NCI-H524 (cell line): Measurements from ENCODE around the gene BRPF1.

Experiments
- DNase-seq, 2 experiments: peaks; one replicate each; lab custom pipeline; 2025; lab: John Stamatoyannopoulos, UW

BRPF1 gene

DNA sequence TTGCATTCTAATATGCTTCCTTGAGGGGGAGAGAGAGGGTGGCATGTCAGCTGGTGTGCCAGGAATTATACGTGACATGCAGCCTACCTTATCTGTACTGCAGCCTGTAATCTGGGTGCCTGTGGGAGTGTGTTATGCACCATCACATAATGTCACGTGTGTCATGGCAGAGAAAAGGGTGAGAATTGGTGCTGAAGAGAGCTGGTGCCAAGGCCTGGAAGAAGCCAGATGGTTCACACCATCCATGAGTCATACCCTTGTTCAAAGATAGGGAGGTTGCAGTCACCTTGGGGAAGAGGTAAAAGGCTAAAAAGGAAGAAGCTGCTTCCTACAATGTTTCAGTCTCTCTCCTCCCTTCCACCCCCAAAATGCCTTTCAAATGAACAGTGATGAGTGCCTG is 5.3 kb downstream of the BRPF1 start:
- no peak for DNase-seq

DNA sequence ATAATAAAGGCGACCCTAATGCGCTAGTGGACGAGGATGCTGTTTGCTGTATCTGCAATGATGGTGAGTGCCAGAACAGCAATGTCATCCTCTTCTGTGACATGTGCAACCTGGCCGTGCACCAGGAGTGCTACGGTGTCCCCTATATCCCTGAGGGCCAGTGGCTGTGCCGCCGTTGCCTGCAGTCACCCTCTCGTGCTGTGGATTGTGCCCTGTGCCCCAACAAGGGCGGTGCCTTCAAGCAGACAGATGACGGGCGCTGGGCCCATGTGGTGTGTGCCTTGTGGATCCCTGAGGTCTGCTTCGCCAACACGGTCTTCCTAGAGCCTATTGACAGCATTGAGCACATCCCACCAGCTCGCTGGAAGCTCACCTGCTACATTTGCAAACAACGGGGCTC is 7.6 kb downstream of the BRPF1 start:
- DNase-seq: no peak

DNA sequence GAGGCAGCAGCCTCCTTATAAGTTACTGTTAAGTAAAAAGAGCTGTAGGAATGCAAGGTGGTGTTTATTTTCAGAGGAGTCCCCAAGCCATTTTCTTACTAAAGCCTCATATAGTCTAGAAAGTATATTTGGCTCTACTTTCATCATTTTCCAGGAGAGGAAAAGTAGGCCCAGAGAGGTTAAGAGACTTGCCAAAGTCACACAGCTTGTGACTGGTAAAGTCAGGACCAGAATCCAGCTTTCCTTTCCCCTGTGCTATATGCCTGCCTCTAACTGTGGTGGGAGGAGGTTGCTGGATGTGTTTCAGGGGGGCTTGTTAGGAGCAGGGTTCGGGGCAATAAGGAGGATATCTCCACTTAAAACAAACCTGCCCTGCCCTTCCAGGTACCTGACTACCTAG is 11.0 kb downstream of the BRPF1 start:
- DNase-seq: no peak

DNA sequence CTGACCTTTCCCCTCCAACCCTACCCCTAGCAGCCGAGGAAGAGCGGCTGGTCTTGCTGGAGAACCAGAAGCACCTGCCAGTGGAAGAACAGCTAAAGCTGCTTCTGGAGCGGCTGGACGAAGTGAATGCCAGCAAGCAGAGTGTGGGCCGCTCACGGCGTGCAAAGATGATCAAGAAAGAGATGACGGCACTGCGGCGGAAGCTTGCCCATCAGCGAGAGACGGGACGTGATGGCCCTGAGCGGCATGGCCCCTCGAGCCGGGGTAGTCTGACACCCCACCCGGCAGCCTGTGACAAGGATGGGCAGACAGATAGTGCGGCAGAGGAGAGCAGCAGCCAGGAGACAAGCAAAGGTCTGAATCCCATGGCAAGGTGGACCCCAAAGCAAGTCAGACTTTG is 12.0 kb downstream of the BRPF1 start:
- DNase-seq: no peak

DNA sequence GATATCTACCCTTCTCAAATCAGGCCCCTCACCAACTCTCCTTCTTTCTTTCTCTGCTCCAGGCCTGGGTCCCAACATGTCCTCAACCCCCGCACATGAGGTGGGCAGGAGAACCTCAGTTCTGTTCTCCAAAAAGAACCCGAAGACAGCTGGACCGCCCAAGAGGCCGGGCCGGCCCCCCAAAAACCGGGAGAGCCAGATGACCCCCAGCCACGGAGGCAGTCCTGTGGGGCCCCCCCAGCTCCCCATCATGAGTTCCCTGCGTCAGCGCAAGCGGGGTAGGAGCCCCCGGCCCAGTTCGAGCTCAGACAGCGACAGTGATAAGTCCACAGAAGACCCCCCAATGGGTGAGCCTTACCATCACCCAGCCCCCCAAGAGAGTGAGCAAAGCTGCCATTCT is 12.6 kb downstream of the BRPF1 start:
- no peak for DNase-seq

DNA sequence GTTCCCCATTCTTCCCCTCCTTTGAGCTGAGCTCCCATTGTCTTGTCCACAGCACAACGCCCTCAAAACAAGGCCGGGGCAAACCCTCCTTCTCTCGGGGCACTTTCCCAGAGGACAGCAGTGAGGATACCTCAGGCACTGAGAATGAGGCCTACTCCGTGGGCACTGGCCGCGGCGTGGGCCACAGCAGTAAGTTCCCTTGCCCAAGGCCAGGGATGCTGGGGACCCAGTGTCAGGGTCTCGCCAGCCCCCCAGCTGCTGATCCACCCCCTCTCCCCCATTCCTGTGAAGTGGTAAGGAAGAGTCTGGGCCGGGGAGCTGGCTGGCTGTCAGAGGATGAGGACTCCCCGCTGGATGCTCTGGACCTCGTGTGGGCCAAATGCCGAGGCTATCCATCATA is 14.0 kb downstream of the BRPF1 start:
- DNase-seq: no peak

DNA sequence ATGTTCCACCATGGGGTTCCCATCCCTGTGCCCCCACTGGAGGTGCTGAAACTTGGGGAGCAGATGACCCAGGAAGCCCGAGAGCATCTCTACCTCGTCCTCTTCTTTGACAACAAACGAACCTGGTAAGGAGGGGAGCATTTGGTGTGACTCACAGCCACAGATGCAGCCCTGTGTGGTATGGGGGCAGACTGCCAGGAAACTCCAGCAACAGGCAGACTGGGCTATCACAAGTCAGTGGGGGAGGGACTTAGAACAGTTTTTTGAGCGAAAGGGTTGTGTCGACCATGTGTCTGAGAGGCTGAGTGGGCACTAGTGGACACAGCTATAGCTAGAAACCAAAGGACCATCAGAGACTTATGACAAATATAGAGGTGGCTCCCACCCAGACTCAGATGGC is 14.8 kb downstream of the BRPF1 start:
- no peak for DNase-seq

DNA sequence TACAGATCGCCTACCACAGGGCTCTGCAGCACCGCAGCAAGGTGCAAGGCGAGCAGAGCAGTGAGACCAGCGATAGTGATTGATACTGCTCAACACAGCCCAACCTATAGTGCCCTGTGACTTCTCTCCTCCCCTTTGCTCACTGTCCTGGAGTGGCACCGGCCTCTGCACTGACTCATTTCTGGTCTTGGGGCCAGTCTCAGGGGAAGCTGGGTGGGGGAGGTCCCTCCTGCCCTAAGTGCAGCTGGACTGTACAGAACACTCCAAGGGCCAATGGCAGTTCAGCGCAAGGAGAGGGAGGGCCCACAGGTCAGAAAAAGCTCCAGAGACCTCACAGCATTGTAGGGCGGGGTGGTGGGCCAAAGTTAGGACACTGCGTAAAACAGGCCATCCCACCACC is 15.7 kb downstream of the BRPF1 start:
- DNase-seq: no peak

DNA sequence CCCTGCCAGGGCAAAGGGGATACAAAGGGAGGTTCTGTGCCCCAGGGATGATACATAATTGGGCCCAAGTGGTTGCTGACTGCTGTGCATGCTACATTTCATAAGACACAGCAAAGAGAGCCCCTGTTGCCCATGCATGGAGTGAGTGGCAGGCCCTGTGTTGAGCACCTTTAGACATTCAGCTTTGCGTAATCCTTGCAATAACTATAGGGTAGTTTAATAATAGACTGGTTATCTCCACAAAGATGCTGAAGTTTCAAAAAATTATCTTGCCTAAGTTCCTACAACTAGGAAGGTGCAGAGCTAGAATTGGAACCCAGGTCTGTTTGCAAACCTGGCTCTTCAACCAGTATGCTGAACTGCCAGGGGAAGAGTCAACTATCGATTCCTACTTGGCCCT is 16.5 kb downstream of the BRPF1 start:
- DNase-seq: no peak

DNA sequence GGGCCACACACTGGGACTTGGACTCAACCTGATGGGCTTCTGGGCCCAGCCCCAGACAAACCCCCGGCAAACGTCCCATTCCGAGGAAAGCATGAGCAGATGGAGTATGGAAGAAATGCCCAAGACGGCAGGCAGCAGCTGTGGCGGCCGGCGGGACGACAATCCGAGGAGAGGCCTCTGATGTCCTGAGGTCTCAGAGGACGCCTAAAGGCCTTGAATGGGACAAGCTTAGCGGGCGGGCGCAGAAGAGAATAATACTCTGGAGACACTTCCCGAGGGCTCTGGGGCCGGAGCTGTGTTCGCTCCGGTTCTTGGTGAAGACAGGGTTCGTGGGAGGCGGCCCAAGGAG is 17.7 kb downstream of the BRPF1 start:
- peak in 1 of 2 experiments; percentile 79 for DNase-seq

DNA sequence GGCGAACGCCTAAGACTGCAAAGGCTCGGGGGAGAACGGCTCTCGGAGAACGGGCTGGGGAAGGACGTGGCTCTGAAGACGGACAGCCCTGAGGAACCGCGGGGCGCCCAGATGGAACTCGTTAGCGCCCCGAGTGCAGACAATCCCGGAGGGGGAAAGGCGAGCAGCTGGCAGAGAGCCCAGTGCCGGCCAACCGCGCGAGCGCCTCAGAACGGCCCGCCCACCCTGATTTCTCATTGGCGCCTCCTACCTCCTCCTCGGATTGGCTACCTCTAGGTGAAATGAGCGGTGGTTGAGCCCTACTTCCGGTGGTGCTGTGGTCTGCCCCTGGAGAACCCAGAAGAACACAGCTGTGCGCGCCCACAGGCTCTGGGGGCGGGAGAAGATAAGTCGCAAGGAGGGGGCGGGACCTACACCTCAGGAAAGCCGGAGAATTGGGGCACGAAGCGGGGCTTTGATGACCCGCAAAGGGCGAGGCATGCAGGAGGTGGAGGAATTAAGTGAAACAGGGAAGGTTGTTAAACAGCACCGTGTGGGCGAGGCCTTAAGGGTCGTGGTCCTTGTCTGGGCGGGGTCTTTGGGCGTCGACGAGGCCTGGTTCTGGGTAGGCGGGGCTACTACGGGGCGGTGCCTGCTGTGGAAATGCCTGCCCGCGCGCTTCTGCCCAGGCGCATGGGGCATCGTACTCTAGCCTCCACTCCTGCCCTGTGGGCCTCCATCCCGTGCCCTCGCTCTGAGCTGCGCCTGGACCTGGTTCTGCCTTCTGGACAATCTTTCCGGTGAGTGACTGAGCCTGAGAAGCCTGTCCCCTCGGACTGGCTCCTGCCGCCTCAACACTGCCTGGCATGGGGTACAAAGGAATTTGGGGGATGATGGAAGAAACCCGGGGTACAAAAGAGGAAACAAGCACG is 18.4 kb downstream of the BRPF1 start, which contains the start of gene OGG1:
TSS of gene OGG1 (plus strand) at position 308 of the 911 bp plus-strand sequence. CDS start at position 643, 335 bp downstream.
- peak; percentile 97 to 98 for DNase-seq

DNA sequence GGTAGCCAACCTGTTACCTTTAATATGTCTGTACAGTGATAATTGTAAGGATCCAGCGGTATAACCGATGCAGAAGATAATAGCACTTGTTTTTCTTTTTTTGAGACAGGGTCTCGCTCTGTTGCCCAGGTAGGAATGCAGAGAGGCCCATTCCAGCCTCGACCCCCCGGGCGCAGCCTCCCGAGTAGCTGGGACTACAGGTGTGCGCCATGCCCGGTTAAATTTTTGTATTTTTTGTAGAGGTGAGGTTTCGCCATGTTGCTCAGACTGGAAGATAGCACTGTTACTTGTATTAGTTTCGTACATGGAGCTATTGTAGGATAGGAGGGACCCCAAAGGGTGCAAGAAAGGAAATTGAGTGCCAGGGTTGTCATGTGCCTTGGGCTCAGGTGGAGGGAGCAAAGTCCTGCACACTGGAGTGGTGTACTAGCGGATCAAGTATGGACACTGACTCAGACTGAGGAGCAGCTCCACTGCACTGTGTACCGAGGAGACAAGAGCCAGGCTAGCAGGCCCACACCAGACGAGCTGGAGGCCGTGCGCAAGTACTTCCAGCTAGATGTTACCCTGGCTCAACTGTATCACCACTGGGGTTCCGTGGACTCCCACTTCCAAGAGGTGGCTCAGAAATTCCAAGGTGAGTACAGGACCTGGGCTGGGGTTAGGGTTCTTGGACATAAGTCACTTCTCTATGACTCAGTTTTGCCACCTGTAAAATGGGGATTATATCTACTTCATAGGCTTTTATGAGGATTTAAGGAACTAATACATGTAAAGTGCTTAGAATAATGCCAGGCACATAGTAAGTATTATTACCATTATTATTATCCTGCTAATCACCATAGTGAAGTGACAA is 19.2 kb downstream of the BRPF1 start:
- DNase-seq: peak in 1 of 2 experiments; percentile 10

DNA sequence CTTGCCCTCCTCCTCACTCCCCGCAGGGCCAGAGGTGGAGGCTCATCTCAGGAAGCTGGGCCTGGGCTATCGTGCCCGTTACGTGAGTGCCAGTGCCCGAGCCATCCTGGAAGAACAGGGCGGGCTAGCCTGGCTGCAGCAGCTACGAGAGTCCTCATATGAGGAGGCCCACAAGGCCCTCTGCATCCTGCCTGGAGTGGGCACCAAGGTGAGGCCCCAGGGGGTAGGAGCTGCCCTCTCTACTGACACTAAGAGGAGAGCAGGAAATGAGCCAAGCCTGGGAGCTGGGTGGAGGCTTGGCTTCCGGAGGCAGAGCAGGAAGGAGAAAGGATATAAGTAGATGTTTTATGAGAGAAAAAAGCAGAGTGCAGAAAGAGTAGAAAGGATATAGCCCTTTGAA is 23.1 kb downstream of the BRPF1 start:
- no peak for DNase-seq

DNA sequence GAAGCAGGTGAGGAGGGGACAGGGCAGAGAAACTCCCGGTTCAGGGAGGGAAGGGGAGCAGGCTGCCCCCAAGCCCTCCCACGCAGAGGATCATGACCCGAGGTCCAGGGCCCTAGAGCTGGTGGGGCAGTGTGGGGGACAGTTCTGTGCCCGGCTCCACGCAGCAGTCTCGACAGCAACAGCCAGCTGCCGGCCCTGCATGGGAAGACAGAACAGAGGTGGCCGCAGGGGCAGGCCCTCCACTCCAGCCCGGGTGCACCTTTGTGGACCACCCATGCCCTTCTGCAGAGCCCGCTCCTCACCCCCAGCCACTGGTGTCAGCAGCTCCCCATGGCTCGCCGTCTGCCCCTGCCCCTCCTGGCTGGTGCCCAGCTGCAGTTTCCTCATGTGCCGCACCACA is 25.9 kb downstream of the BRPF1 start:
- no peak for DNase-seq

DNA sequence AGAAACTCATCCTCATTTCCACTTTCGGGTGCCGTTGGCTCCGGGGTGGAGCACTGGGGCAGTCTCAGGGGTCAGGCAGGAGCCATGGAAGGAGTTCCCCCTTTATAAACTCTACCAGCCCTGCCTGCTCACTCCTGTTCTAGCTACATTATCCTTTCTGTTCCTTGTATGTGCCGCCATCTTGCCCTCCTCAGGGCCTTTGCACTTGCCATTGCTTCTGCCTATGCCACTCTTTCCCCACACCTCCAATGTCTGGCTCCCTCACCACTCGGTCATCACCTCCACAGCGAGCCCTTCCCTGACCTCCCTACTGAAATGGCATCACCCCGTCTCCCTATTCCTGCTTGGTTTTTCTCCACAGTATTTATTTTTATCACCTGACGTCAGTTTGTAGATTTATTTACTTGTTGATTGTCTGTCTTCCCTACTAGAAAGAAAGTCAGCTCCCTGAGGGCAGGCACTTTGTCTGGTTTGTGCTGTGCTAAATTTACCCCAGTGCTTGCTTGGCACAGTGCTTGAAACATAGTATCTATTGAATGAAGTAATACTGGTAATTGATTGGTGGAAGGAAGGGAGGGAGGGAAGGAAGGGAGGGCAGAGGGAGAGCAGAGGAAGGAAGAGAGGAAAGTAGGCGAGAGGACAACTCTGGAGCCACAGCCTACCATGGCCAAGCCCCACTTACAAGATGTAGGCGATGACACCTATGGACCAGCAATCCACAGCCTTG is 29.4 kb downstream of the BRPF1 start:
- no peak for DNase-seq

DNA sequence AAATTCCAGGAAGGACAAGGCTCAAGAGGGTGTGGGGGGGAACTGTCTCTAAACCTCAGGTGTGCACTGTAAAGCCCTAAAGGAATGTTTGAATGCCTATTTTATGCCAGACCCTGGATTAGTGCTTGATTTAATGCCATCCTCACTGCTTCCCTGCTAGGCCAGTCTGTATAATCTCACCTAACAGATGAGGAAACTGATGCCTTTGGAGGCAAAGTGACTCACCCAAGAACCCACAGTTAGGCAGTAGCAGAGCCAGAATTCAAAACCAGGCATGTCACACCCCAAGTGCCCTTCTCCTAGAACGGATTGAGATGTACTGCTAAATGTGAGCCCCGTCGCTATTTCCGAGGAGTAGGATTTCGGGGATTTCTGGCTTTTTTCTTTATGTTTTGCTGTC is 30.4 kb downstream of the BRPF1 start:
- DNase-seq: no peak

DNA sequence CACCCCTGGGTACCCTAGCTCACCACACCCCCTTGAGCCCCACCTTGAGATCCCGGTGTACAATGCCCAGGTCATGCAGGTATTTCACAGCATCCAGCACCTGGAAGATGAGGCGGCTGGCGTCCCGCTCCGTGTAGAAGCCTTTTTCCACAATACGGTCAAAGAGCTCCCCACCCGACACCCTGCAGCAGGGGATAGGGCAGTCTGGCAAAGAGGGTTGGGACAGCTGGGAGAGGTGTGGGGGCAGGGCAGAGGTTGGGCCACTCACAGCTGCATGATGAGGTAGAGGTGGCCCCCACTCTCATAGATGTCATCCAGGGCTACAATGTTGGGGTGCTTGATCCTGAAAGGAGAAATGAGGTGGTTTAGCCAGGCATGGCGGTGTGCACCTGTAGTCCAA is 31.3 kb downstream of the BRPF1 start:
- DNase-seq: no peak

DNA sequence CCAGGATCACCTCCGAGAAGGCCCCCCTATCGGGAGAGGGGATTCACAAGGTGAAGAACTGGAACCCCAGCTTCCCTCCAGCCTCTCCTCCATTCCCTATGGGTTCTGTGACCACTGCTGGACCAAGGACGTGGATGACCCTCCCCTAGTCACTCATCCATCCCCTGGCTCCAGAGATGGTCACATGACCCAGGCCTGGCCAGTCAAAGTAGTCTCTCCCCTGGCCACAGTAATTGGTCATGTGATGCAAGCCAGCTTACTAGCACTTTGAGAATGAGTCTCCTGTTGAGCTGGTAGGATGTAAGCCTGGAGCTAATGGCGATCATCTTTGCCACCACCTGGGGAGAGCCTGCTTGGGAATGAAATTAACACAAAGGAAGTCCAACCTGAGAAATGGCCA is 34.3 kb downstream of the BRPF1 start:
- no peak for DNase-seq

DNA sequence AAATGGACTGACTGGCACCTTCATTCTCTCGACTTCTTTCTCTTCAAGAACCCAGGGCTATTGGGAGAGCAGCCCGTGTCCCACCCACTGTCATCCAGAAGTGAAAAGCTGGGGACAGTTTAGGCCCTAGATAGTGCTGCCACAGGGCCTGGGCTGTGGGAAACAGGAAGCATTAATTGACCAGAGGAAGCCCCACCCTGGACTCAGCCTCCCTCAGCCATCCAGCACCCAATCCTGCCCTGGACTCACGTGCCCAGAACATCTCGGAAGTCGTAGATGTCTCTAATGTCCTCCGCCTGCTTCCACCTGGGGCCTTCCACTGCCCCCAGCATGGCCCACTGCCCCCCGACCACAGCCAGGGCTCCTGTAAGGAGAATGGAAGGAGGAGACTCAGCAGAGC is 35.9 kb downstream of the BRPF1 start:
- no peak for DNase-seq

DNA sequence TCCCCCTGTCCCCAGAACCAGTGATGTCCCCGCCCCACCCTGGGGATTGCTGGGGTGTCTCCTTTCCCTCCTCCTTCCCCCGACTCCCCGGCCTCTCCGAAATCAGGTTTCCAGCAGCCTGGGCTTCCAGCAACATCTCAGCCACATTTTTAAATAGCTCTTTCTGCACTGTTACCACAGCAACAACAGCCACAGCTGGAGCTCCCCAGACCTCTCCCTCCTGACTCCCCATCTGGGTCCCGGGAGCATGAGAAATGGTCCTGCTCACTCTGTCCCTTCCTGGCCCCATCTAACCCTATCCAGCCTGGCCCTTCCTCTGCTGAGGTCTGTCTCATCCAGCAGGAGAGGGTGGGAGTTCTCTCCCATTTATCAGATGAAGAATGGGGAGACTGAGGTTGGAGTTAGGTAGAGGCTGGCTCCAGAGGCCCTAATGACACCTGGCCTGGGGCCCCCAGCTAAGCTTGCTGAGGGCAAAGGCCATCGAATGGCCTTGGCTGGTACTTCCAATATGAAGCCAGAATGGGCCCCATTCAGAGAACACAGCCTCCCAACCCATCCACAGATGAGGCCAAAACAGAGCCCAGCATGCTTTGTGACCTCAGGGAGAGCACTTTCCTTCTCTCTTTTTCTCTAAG is 36.7 kb downstream of the BRPF1 start:
- no peak for DNase-seq

DNA sequence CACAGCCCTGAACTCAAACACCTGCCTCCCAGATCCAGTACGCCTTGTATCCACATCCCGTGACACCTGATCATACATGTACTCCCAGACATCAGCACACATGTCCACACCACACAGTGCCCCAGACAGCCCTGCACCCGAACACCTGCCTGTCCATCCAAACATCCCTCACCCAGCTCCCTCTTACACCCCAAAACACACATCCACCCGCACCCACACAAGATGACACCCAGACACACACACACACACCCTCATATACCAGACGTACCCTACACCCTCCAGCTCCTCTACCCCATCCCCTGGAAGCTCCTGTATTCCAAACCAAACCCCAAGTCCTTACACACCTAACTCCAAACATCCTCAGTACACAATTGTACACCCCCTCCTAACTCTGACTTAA is 37.5 kb downstream of the BRPF1 start:
- DNase-seq: no peak
